Activated CD4-positive, alpha-beta T cell treated with anti-CD3 and anti-CD28 coated beads, Interleukin-2, amount 50 U/mL, for 1 hour (primary cell): ENCODE data around the gene LHFPL3.

Source experiments
- DNase-seq: peaks from one replicate; pipeline ENCODE4 v3.0.0-alpha.2; 2020

Gene LHFPL3

DNA sequence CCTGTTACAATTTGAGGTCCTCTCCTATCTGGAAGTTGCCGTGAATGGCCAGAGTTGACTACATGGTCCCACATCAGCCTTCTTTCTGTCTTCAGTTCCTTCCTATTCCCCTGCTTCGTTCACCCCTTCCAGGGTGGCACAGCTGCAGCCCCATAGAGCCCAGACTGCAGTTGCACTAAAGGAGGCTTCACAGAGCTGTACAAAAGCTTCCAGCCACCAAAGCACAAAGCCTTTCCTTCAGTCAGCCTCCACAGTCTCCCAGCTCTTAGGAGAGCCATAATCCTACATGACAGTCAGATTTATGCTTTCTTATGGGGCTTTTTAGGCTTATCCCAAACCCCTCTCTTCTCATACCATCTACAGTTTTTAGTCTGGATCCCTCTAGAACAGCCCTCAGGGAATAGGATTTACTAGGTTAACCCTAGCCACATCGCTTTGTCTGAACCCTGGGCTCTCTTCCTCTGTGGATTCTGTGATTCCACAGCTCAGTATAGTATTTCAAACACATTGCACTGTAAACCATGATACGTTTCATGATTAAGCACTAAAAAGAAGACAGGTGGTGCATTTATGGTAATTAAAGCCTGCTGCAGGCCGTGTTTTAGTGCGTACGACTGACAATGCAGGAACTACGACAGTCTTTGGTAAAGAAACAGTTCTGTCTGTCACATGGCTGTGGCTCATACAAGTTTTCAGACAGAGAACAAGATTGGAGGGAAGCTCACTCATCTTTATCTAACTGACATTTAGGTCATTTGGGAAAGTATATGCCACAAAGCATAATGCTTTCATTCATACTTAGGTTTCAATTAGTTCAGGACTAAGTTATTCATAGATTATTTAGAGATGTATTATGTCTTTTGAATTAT is 477.3 kb downstream of the LHFPL3 start:
- no peak for DNase-seq

DNA sequence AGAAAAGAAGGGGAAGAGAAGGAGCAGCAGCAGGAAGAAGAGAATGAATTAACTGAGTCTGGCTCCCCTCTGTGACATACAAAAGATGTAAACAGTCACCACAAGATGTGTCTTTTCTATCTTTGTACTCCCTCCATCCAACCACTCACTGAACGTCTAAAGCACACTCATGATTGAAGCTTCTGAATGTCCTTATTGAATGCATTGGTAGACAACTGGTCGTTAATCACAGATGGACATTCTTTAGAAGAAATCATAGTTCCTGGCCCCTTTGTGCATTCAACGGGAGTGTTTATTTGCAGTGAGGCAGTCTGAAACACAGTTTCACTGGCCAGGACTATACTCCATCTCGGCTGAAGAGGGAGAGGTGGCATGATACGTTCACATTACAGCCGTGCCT is 479.3 kb downstream of the LHFPL3 start:
- DNase-seq, result no peak

DNA sequence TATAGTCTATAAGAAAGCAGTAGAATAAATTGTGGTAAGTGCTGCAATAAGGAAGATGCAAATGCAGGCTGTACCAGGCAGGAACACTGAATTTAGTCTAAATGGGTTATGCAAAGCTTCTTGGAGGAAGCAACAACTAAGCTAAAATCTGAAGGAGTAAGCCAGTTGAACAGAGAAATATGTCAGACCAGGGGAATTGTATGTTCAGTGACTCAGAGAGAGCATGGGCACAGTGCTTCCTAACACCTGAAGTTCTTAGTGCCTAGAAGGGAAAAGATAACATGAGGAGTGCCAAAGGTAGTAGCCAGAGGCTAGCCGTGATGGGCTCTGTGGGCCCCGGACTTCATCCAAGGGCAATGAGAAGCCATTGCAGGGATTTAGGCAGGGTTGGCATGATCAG is 481.5 kb downstream of the LHFPL3 start:
- no peak for DNase-seq

DNA sequence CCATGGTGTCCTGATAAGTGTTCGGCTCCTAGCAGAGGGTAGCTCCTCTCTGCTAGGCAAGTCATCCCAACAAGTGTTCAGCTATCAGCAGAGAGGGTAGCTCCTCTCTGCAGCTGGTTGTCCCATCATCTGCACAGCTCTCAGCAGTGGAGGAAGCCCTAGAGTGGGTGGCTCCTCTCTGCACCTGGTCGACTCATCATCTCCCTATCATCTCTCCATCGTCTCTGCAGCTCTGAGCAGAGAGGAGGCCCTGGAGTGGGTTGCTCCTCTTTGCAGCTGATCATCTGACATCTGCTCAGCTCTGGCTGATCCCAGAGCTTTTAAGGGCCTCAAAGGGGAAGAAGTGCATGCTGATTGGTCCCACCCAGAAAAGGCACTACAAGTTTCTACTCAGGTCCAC is 485.7 kb downstream of the LHFPL3 start:
- no peak for DNase-seq

DNA sequence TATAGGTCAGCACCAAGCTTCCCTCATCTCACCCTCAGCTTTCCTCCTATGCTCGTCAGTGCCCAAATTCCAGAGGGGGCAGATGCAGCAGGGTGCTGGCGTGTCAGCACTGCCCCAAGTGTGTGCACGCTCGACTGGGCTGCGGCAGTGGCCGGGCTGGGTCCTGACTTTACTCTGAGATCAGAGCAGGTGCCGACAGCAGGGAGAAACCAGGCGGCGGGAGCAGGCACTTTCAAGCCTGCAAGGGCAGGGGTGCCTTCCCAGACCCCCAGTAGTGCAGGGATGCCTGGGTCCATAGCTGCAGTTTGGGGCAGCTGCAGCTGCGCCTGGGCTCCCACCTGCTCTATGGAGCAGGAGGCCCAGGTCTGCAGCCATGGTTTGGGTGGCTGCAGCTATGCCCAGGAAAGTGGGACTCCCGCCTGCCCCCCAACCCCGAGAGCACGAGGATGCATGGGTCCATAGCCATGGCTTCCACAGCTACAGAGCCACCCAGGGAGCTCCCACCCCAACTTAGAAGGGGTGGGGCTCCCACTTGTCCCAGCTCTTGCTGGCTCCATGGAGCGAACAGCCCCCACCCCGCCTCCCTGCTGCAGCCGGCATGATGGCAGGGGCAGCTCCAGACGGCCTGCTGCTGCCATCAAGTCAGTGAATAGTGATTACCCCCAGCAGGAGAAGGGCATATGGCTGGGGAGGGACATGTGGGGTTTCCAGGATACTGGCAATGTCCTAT is 486.4 kb downstream of the LHFPL3 start:
- no peak for DNase-seq

DNA sequence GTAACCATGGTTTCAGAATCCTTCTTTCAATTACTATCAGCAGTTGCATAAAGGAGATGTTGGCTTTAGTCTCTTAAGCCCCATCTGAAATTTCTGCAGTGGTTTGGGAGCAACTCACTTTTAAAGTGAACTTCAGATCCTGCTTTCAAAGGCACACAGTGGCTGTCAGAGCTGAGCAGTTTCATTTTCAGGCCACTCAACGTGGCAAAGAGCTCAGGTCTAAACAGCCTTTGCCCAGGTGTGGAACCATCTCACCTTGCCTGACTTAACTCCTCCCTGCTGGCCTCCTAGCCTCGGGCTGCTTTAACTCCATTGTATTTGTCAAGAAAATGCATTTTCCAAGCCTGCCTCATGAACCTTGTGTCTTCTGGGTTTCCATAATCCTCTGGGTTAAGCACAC is 488.1 kb downstream of the LHFPL3 start:
- no peak for DNase-seq

DNA sequence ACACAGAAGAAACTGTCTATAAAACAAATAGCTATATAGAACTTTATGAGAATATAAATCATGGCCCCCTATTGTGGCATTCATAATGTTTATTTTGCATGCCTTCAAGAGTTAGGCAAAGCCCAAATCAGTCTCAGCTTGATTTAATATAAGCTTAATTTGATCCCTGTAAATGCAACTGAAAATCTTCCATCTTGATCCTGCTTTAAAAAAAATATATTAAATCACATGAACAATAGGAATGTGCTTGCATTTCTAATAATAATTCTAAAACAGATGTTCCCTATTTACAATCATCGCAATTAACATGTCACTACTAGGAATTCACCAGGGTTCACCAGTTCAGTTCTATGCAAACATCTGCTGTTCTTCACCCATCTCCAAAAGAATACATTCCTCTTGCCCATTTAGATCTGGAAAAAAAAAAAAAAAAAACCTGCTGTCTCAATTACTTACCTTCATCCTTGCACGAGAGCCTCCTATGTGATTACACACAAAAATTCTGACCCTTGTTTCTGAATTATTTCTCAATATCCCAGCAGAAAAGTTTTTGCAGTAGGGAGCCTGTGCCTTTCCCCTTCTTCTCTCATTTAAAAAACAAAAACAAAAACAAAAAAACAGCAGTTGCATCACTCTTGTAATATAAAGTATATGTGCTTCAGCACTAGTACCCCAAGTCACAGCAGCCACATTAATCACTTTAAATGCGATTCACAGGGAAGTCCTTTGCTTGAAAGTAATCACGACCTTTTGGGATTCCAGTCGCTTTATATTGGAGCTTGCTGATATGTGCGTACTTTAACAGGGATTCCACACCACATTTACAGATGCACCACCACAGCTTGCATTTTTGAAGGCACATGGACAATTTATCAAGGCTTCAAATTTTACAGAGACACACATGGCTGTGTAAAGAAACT is 490.8 kb downstream of the LHFPL3 start:
- DNase-seq, result no peak

DNA sequence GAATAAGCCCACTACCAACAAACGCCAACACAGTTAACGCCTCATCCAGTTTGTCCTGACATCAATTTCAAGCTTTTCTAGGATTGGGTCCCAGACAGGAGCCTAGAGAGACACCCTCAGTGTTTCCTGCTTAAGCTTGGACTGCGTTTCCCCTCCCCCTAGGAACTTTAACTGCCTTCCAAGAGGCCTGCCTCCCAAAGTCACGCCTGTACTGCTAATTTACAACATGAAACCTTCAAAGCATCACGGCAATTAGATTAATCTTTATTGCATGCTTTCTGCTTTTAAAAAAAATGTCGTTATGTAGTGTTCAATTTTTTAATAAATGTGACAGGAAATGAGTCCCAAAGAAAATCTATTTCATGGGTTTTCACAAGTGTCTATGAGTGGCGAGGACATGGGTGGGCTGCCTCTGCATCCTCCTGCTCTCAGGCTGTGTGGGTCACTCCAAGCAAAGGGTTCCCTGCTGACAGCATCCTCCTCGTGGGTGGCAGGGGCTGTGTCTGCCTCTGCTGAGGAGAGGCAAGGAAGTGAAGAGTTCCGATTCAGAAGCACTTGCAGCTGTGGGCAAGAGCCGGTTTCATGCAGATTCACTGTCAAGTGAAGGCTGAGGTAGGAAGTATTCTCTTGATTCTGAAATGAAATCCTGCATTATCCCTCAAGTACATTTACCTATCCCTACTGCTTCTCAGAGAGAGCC is 492.6 kb downstream of the LHFPL3 start:
- DNase-seq, result no peak

DNA sequence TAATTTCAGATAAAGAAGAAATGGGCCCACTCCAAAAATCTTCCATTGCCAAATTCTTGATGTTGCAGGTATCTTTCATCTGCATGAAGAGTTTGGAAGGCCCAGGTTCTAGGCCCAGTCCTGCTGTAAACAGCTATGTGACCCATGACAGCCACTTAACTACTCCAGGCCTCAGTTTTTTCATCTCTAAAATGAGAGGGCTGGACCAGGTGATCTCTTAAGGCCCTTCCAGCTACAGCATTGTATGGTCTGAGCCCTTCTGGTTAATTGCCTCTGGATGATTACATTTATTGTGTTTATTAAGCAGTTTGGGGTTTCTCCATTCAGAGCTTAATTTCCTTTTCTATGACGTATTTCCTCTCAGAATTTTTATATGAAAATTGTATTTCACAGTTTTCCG is 494.8 kb downstream of the LHFPL3 start:
- DNase-seq, result no peak

DNA sequence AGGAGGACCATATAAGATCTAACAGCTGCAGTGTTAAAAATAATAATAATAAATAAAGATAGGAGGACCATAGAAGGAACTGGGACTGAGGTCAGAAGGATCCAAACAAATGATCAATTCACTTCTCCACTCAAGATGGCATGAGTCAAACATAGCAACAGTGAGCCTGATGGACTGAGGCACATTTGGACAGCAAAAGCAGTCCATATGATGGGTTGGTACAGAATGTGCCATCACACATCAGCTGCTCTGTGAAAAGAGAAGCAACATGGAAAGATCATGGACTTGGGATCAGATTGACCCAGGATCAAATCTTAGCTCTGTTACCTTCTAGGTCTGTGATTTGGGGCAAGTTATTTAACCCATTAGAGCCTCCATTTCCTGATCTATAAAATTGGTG is 496.7 kb downstream of the LHFPL3 start:
- DNase-seq, result no peak

DNA sequence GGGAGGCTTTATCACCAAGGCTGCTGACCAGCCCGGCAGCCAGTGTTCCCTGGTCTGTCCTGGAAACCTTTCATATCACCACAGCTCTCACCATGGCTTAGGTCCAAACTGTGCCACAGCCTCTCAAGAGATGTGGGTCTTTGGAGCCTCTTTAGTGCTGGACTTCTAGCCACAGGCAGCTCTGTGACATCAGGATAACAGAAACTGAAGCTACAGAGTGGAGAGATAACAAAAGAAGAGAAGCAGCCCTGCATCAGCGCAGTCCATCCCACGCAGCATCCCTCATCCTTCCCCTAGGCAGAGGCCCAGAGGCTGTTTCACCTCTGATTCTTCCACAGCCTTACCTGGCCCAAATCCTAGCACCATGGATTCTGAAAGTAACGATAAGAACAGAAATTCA is 497.7 kb downstream of the LHFPL3 start:
- no peak for DNase-seq

DNA sequence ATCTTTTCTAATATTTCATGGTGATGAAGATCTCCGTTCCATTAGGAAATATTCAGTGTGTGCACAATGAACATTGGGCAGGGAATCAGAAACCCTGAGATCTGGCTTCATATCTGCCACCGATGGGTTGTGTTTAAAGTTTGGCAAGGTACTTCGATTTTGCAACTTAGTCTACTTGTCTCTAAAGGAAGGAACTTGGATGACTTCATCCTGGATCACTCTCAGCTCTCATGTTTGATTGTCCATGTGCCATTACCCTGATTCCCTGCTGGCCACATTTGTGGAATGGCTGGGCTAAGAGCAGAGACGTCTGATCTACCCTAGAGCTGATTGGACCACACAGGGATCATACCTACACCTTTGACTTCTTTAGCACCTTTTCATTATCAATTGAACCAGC is 508.6 kb downstream of the LHFPL3 start:
- DNase-seq, result no peak

DNA sequence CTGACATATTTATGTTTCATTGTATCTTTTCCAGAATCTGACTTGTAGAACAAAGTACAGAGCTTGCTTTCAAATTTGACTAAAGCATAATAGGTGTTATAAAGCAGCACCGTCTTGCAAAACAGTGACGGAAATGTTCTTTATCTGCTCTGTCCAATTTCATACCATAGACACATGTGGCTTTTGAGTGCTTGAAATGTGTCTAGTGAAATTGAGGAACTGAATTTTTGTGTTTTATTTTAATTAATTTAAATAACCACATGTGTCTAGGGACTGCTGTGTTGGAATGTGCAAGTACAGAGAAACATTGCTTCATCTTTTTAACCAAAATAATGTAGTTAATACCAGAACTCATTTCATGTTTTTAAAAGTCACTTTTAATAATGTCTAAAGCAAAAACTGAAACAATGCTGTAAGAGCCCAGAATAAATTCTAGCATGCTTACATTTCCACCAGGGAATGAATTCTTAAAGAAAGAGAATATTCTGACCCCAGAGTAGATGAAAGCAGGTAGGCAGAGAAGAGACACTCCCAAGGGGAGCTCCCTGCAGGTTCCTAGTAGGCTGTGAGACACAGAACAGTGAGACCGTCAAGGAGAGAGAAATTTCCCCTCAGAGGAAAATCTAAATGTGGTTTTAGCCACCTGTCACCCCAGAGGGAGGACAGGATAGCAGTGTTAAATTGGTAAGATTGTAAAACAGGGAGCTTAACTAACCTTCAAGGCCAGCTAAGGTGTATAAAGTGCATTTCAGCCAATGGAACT is 510.3 kb downstream of the LHFPL3 start:
- no peak for DNase-seq

DNA sequence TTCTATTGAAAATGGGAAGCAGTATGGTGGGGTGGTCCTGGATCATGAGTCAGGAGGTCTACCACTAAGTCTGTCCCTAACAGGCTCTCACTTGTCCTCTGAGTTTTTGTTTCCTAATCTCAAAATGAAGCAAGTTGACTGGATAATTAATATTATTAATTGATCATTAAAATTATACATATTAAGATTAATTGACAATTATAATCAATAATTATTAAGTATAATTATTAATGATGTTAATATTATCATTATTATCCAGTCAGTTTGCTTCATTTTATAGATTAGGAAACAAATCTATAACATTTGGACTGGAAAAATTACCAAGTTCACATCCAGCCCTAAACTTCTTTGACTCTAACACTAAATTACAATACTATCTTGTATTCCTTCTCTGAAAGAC is 511.4 kb downstream of the LHFPL3 start:
- DNase-seq, result no peak

DNA sequence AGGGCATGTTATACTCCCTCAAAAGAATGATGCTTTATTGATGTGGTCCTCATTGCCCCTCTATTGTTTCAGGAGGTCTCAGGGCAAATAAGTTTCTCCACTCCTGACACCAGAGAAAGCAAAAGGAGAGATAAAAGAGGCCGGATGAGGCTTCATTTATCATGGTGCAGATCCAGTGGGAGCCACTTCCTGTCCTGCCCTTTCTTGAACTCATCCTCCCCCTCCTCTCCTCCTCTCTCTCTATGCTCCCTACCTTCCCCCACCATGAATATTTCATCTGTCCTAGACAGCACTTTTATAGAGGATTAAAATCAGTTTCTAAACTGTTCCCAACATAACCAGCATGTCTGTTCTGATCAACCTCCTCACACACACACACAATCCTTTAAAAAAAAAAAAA is 513.4 kb downstream of the LHFPL3 start:
- no peak for DNase-seq

DNA sequence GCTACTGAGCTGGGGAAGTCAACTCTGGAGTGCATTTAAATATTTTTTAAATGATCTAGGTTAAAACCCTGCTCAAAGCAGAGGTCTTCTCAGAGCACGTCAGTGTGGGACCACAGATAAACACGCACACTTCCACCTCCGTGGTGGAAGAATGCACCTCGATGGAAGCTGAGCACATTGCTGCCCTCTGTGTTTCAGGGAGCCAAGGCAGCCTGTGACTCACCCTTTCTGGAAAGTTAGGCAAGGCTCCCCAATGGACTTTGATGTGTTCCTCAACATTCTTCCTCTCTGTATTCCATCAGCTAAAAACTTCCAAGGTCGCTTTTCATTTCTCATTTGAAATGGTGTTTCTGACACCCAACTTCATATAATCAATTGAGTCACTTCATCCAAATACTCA is 514.8 kb downstream of the LHFPL3 start:
- no peak for DNase-seq

DNA sequence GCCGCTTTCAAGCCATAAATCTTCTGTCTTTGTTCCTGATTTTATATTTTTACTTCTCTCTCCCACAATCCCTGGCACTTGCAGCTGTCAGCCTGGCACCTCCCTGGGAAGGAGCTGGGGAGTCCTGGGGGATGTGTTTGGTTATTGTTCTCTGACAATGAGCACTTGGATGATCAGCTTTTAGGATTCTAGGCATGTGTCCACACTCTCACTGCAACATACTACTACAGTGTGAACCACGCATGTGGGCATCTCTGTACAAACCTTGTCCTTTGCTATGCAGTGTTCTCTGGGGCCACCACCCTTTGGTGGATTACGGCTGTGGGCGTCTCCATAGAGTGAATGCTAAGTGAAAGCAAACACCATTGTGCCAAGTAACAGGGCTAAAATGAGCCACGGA is 517.2 kb downstream of the LHFPL3 start:
- no peak for DNase-seq

DNA sequence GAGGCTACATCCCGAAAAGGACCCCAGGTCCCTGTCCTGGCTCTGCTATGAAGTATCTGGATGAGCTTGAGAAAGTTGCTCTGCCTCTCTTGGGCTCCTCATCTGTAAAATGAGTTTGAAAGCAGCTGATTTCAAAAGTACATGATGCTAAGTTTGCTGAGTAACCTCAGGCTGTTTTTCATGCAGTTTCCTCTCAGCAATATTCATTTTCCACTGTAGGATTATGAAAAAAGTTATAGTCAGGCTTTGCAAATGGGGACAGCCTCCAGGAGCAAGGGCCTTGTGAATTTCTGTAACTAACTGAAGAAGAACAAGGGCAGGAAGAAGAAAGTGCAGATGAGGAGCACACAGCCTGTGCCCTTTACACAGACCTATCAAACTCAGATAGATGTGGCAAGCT is 518.3 kb downstream of the LHFPL3 start:
- DNase-seq, result no peak

DNA sequence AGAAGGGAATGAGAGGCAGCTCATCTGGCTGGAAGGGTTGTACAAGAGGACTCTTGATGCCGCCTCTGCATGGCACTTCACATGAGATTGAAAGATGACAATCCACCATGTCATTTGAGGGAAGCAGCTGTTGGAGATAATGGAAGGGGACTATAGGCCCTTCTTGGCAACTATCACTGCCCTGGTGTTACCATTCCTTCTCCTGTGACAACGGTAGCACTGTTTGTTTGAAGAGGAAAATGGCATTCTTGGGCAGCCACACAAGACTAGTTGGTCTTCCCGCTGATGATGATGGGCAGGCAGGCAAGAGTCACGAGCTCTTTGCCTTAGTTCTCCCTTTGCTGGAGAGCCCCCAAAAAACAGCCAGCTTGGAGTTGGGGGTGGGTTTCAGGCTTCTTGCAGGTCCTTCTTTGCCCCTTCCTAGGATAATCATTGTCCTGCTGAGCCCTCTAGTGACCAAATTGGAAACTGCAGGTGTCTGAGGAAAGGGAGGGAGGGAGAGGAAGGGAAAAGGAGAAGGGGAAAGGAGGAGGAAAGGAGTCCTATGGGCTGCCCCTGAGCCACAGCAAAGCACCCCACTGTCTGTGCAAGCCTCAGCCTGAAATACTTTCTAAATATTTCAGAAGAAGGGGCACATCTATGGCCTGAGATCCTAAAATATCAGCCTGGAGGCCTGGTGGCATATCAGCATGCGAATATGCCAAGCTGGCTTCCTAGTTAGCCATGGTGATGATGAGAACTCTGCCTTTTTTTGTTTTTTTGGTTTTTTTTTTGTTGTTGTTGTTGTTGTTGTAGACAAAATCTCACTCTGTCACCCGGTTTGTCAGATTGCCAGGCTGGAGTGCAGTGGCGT is 520.0 kb downstream of the LHFPL3 start:
- peak; percentile 40 for DNase-seq

DNA sequence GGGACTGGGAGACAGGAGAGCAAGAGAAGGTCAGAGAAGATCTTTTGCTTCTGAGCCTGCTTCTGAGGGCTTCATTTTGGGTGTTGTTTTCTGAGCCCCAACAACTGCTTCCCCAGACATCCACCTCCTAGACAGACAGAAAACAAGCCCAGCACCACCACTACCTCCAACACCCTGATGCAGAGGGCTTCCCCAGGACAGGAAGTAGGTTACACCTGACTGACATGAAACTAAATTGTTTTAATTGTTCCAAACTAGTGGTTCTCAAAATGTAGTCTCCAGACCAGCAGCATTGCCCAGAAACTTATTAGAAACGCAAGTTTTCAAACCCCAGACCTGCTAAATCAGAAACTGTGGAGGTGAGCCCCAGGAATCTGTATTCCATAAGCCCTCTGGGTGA is 522.0 kb downstream of the LHFPL3 start:
- DNase-seq, result no peak

DNA sequence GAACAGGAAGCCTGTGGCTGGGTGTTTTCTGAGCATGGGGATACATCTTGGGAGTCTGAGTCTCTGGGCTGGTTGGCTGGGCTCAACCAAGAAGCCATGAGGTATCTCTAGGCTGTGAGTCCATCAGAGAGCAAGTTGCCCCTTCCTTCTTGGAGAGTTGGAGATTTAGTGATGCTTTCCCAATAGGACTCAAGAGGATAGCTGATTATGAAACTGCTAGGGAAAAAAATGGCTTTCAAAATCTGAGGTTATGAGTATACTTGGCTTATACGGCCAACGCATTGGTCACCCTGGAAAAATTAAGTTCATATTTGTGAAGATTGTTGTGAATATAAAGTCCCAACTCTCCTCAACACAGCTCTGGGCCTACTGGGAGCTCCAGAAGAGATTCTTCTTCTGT is 522.9 kb downstream of the LHFPL3 start:
- no peak for DNase-seq
